ENCODE data around the gene RGL4. TPM values are rescaled to one million over a fixed set of nuclear protein-coding genes. Genes with fewer than 3 reads are reported as not detected.

The RGL4 gene
- total RNA-seq, 4 donors from 2014 or later: 0.38 to 6.9 (median 1.3) TPM; not detected in 1

DNA sequence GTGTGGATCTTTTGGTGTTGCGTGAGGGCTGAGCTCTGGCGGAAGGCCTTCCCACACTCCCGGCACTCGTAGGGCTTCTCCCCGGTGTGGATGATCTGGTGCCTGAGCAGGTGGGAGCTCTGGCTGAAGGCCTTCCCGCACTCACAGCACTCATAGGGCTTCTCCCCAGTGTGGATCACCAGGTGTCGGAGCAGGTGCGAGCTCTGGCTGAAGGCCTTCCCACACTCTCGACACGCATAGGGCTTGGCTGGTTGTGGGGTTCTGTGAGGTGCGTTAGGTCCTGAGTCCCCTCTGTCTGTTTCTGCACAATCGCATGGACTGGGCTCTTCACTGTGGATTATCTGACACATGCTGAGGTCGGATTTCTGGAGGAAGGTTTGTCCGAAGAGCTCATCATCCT, 53.7 kb downstream of the RGL4 start:
- TF ChIP-seq, protein P1, sequence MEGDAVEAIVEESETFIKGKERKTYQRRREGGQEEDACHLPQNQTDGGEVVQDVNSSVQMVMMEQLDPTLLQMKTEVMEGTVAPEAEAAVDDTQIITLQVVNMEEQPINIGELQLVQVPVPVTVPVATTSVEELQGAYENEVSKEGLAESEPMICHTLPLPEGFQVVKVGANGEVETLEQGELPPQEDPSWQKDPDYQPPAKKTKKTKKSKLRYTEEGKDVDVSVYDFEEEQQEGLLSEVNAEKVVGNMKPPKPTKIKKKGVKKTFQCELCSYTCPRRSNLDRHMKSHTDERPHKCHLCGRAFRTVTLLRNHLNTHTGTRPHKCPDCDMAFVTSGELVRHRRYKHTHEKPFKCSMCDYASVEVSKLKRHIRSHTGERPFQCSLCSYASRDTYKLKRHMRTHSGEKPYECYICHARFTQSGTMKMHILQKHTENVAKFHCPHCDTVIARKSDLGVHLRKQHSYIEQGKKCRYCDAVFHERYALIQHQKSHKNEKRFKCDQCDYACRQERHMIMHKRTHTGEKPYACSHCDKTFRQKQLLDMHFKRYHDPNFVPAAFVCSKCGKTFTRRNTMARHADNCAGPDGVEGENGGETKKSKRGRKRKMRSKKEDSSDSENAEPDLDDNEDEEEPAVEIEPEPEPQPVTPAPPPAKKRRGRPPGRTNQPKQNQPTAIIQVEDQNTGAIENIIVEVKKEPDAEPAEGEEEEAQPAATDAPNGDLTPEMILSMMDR (IDR thresholded peaks at IDR 0.05): no peak
- DNase-seq (ENCODE audit: low spot score) (no peak), ATAC-seq (ENCODE audit: low FRiP score) (no peak)

DNA sequence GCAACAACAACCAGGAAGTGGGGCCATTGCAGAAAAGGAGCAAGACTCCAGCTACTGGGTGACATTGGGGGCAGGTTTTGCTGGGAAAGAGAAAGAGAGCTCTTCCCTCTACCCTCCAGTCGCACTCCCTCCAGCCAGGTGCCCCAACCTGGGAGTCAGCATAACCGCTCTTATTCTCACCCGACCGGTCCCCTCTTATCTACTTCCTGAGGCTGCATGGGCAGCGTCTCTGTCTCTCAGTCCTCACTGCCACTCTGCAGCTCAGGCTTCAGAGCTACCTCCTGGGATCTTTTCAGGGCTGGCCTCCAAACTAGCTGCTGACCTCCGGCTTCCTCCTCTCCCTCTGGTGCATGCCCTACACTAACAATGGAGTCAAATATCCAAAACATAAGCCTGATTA, 55.0 kb downstream of the RGL4 start:
- TF ChIP-seq, protein P1 (IDR thresholded peaks at IDR 0.05): no peak
- DNase-seq (ENCODE audit: low spot score): no peak
- no peak for ATAC-seq (ENCODE audit: low FRiP score)

Other genes starting within 250 kb of the RGL4 start
- not detected for gene IGLL1, start 110.7 kb upstream of the RGL4 start, total RNA-seq
- gene DRICH1, start 58.7 kb upstream of the RGL4 start, total RNA-seq: 1 to 10 TPM in 1 of 4 donors, under 1 TPM in 2, not detected in 1; 0.56 to 1.3 (median 0.72) TPM
- 1 to 10 TPM; 2.8 to 5.1 (median 4.0) TPM for gene ZNF70, start 60.1 kb downstream of the RGL4 start, total RNA-seq
- not detected for gene VPREB3, start 63.4 kb downstream of the RGL4 start, total RNA-seq
- not detected for gene C22orf15, start 72.0 kb downstream of the RGL4 start, total RNA-seq
- 10 to 100 TPM; 19.9 to 61.2 (median 31.2) TPM for gene CHCHD10, start 77.0 kb downstream of the RGL4 start, total RNA-seq
- gene MMP11, start 81.8 kb downstream of the RGL4 start, total RNA-seq: 1 to 10 TPM in 2 of 4 donors, under 1 TPM in 1, not detected in 1; 0.79 to 3.1 (median 2.1) TPM
- gene SMARCB1, start 96.0 kb downstream of the RGL4 start, total RNA-seq: 10 to 100 TPM; 38.8 to 50.9 (median 47.6) TPM
- gene DERL3, start 148.0 kb downstream of the RGL4 start, total RNA-seq: 1 to 10 TPM in 2 of 4 donors, under 1 TPM in 2; 0.47 to 3.1 (median 1.5) TPM
- 1 to 10 TPM; 3.1 to 9.2 (median 7.5) TPM for gene SLC2A11, start 166.9 kb downstream of the RGL4 start, total RNA-seq
- 100 to 1,000 TPM; 136 to 255 (median 235) TPM for gene MIF, start 203.4 kb downstream of the RGL4 start, total RNA-seq

Data from omental fat pad (tissue), 4 donors.